Measurements from ENCODE around the gene BAHD1. TPM values are rescaled to one million over a fixed set of nuclear protein-coding genes. Genes with fewer than 3 reads are reported as not detected.
A peak's percentile ranks its signal among the peaks of the same experiment; 100 is the strongest.

The BAHD1 gene
- total RNA-seq, 1 experiment from 2014 or later: 11.4 TPM

DNA sequence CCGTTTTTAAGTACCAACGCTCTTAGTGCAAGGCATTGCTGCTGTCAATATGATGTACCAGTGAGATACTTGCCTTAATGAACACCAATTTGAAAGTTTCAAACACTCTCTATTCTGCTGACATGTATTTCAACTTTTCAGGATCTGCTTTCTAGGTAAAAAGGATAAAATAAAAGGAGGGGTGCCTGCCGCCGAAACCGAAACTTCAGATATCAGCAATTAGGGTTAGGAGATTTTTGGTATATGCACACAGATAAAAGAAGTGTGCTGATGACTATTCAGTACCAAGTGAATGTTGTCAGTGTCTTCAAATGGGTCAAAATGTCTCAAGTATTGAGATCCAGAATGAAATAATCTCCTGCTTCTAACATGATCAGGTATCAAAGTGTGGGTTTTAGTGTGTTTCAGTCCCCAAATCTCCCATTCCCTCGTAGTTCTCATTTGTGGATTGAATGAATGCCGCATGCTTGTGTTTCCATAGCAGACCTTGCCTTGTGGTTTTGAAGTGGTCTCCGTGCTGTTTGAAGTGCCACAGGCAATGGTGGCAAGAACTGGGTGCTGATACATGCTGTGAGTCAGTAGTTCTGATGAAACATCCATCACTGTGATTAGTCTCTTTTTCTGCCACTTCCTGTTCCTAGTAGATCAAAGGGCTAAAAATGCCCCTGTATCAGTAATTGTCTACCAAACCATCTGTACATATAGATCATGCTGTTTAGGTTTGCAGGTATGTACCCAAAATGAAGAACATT, 52.5 kb downstream of the BAHD1 start:
- Histone ChIP-seq H3K27ac (no peak overlapping the region), H3K27me3 (replicated peaks) (peaks cover 4% of the 10 kb centered on the region; the same call in 1 of the 2 replicates)
- DNase-seq (ENCODE audit: low read depth in 1 of 2, low spot score in 2 of 2): no peak

DNA sequence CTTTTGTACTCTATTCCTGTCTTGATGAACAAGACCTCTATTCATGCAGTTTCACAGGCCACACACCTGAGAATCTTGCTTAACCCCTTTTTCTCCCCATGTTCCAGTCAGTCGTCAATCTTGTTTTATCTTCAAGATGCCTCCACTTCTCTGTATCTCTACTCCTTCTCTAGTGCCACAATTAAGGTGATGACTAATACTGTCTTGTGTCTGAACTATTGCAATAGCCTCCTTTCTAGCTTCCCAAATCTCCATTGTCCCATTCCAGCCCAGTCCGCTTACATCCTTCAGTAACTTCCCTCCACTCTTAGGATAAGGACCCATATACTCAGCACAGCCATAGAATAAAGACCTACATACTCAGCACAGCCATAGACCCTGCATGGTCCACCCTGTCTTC, 54.8 kb downstream of the BAHD1 start:
- Histone ChIP-seq H3K4me1 (replicated peaks) (peaks cover 9% of the 10 kb centered on the region), H3K27me3 (replicated peaks) (peaks cover 4% of the 10 kb centered on the region; the same call in 1 of the 2 replicates), H3K36me3 (no peaks in the 10 kb centered on the region), H3K27ac (no peak overlapping the region), H3K9me3 (replicated peaks) (no peaks in the 10 kb centered on the region), H3K4me3 (no peak overlapping the region)
- no peak for DNase-seq (ENCODE audit: low read depth in 1 of 2, low spot score in 2 of 2)

More for the DNA sequence above, 52.5 kb downstream of the BAHD1 start:
- Histone ChIP-seq H3K9me3 (replicated peaks) (no peaks in the 10 kb centered on the region), H3K36me3 (no peaks in the 10 kb centered on the region), H3K4me3 (no peak overlapping the region), H3K4me1 (replicated peaks) (0 out of 2 replicates have a peak, but pooled peaks cover 4% of the 10 kb centered on the region)

DNA sequence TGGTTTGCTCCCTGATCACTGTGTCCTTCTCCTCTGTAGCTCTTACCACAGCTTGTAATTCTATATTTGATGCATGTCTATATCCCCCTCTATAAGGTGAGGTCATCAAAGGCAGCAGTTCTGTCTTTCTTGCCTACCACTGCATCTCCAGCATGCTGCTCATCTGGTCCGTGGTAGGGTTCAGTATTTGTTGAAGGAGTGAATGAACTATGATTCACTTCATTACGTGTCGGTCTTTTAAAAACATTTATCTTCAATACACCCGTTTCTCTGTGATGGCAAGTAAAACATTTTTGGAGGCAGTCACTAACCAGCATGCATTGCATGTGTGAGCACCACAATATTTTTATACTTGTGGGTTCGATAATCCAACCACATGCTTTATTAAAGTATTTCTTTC, 57.7 kb downstream of the BAHD1 start:
- H3K36me3 ChIP-seq: no peaks in the 10 kb centered on the region
- peaks cover 13% of the 10 kb centered on the region for H3K4me1 ChIP-seq (replicated peaks)
- DNase-seq (ENCODE audit: low read depth in 1 of 2, low spot score in 2 of 2): no peak
- H3K27ac ChIP-seq: no peak overlapping the region
- no peaks in the 10 kb centered on the region for H3K9me3 ChIP-seq (replicated peaks)
- no peak overlapping the region for H3K4me3 ChIP-seq
- H3K27me3 ChIP-seq (replicated peaks): peaks cover 4% of the 10 kb centered on the region; the same call in 1 of the 2 replicates

DNA sequence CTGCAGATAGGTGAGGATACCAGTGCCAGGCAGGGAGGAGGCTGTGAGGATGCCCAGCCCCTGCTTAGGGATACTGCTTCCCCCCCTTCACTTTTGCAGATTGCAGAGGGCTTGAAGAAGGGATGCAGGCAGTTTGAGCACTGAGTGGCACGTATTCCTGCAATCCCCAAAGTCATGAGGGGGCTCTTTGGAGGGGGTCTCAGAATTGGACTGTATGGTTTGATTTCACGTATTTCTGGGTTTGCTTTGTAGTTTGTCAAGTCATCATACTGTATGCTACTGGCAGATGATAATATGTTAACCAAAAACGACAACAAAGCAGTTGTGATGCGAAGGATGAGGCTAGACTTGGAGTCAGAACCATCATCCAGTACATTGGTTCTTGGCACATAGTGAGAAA, 58.1 kb downstream of the BAHD1 start:
- no peaks in the 10 kb centered on the region for H3K36me3 ChIP-seq
- peaks cover 4% of the 10 kb centered on the region; the same call in 1 of the 2 replicates for H3K27me3 ChIP-seq (replicated peaks)
- H3K9me3 ChIP-seq (replicated peaks): no peaks in the 10 kb centered on the region
- no peak overlapping the region for H3K4me3 ChIP-seq
- no peak for DNase-seq (ENCODE audit: low read depth in 1 of 2, low spot score in 2 of 2)
- peaks cover 12% of the 10 kb centered on the region for H3K4me1 ChIP-seq (replicated peaks)
- no peak overlapping the region for H3K27ac ChIP-seq

DNA sequence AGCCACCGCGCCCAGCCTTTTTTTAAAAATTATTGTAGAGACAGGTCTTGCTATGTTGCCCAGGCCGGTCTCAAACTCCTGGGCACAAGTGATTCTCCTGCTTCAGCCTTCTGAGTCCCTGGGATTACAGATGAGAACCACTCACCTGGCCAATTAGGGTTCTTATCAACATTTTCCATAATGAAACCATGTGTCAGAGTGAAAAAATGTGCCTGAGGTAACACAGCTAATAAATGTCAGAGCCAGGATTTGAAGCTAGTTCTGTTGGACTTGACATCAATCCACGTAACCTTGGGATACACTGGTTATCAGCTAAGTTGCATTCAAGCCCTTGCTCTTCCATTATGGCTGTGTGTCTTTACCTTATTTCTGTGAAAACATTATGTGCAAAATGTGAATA, 59.2 kb downstream of the BAHD1 start:
- H3K4me3 ChIP-seq: no peak overlapping the region
- 0 out of 2 replicates have a peak, but pooled peaks cover 4% of the 10 kb centered on the region for H3K27me3 ChIP-seq (replicated peaks)
- no peak overlapping the region for H3K27ac ChIP-seq
- peaks cover 12% of the 10 kb centered on the region for H3K4me1 ChIP-seq (replicated peaks)
- H3K36me3 ChIP-seq: no peaks in the 10 kb centered on the region
- no peaks in the 10 kb centered on the region for H3K9me3 ChIP-seq (replicated peaks)
- DNase-seq (ENCODE audit: low read depth in 1 of 2, low spot score in 2 of 2): no peak

DNA sequence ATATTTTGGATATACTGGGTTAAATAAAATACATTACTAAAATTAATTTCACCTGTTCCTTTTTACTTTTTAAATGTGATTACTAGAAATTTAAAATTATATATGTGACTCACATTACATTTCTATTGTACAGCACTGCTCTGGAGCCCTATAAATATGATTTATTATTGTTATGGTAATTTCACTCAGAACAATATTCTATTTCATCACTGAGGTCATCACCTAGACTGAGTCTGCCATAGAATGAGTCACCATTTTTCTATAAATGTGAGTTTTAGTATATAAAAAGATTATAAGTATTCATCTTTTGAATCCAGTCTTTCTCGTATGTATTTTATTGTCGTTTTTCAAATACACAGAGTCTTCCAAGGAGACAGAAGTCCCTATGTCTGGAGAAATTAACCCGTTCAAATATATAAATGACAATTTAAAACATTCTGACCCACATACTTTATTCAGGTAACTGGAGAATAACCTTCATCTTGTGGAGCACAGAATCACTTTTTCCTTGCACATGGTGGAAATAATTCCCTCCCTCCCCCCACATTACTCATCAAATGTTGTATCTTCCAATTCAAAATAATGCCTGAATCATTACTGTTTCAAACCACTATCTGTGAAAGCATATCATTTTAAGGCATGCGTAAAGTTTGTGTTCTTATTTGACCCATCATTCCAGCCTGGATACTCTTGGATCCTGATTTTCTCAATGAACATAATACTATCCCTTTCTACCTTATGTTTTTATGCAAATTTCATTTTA, 60.0 kb downstream of the BAHD1 start:
- DNase-seq (ENCODE audit: low read depth in 1 of 2, low spot score in 2 of 2): no peak
- peaks cover 12% of the 10 kb centered on the region for H3K4me1 ChIP-seq (replicated peaks)
- no peak overlapping the region for H3K4me3 ChIP-seq
- H3K27ac ChIP-seq: no peak overlapping the region
- no peaks in the 10 kb centered on the region for H3K36me3 ChIP-seq
- H3K27me3 ChIP-seq (replicated peaks): 0 out of 2 replicates have a peak, but pooled peaks cover 4% of the 10 kb centered on the region
- no peaks in the 10 kb centered on the region for H3K9me3 ChIP-seq (replicated peaks)

DNA sequence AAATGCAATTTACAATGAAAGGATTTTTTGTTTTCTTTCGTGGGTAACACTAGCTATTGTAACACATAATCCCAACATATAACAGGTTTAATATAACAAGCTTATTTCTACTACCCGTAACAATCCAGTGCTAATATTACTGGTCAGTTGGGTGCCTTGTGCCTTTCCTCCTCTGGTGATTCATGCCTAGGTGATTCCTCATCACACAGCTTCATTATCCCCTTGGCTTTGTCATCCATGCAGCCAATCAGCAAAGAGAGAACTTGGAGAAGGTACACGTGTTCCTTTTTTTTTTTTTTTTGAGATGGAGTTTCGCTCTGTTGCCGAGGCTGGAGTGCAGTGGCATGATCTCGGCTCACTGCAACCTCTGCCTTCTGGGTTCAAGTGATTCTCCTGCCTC, 60.7 kb downstream of the BAHD1 start:
- no peak for DNase-seq (ENCODE audit: low read depth in 1 of 2, low spot score in 2 of 2)
- Histone ChIP-seq H3K36me3 (no peaks in the 10 kb centered on the region), H3K27me3 (replicated peaks) (no peaks in the 10 kb centered on the region), H3K4me3 (no peak overlapping the region), H3K4me1 (replicated peaks) (peaks cover 12% of the 10 kb centered on the region), H3K9me3 (replicated peaks) (no peaks in the 10 kb centered on the region), H3K27ac (no peak overlapping the region)

DNA sequence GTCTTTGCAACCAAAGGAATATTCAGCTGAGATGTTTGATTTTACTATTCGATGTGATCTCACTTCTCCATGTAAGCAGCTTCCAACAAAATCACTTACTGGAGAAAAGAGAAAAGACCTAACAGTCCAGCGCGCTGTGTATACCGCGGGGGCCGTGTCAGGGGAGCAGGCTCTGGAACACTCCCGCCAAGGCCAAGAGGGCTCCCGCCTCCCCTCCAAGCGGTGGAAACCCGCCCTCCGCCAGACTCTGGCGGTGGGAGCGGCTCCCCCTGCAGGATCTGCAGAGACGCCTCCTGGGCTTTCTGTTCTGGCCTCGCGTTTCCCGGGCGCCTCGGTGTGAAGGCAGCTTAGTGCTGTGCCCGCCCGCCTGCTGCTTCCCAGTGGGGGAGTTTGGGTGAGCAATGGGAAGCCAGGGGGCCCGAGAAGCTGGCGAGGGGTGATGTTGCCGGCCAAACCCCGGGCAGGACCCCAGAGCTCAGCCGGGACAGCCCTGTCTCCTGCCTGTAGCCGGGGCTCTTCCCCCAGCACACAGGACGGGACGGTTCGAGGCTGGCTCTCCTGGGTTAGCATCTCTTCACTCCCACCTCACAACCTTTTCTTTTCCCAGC, 66.3 kb downstream of the BAHD1 start:
- Histone ChIP-seq H3K4me1 (replicated peaks) (peaks cover 16% of the 10 kb centered on the region), H3K36me3 (no peaks in the 10 kb centered on the region), H3K9me3 (replicated peaks) (no peaks in the 10 kb centered on the region; the same call in 1 of the 2 replicates), H3K27ac (no peak overlapping the region), H3K27me3 (replicated peaks) (peaks cover 6% of the 10 kb centered on the region; the same call in 1 of the 2 replicates), H3K4me3 (peak overlapping the region; percentile 14)
- peak; percentile 74 to 86 for DNase-seq (ENCODE audit: low read depth in 1 of 2, low spot score in 2 of 2)

DNA sequence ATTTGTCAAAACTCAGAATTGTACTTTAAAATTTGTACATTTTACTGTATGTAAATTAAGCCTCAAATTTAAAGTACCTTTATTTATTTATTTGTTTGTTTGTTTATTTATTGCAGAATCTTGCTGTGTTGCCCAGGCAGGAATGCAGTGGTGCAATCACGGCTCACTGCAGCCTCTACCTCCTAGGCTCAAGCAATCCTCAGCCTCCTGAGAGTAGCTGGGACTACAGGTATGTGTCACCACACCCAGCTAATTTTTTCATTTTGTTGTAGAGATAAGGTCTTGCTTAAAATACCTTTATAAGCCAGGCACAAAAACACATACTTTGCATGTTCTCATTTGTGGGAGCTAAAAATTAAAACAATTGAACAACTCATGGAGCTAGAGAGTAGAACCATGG, 67.5 kb downstream of the BAHD1 start:
- peaks cover 6% of the 10 kb centered on the region; the same call in 1 of the 2 replicates for H3K27me3 ChIP-seq (replicated peaks)
- no peaks in the 10 kb centered on the region for H3K36me3 ChIP-seq
- H3K4me1 ChIP-seq (replicated peaks): peaks cover 16% of the 10 kb centered on the region
- H3K4me3 ChIP-seq: no peak overlapping the region
- H3K9me3 ChIP-seq (replicated peaks): no peaks in the 10 kb centered on the region; the same call in 1 of the 2 replicates
- H3K27ac ChIP-seq: no peak overlapping the region
- DNase-seq (ENCODE audit: low read depth in 1 of 2, low spot score in 2 of 2): no peak

DNA sequence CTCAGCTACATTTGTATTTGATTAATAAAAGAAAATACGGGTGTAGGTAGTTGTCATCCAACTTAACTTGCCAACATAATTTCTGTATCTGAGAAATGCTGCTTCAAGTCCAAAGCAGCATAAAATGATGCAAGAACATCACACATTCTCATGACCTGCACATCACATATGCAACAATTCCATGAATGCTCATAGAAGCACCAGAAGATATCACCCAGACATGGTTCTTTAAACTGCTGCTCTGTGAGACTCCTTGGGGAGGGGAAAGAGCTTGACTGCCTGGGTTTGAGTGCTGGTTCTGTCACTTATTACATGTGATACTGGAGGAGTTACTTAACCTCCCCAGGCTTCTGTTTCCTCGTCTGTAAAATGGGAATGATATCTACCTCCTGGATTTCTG, 69.4 kb downstream of the BAHD1 start:
- Histone ChIP-seq H3K36me3 (no peaks in the 10 kb centered on the region), H3K27me3 (replicated peaks) (peaks cover 6% of the 10 kb centered on the region; the same call in 1 of the 2 replicates), H3K4me1 (replicated peaks) (peaks cover 16% of the 10 kb centered on the region), H3K9me3 (replicated peaks) (no peaks in the 10 kb centered on the region; the same call in 1 of the 2 replicates), H3K4me3 (no peak overlapping the region), H3K27ac (no peak overlapping the region)
- DNase-seq (ENCODE audit: low read depth in 1 of 2, low spot score in 2 of 2): no peak

DNA sequence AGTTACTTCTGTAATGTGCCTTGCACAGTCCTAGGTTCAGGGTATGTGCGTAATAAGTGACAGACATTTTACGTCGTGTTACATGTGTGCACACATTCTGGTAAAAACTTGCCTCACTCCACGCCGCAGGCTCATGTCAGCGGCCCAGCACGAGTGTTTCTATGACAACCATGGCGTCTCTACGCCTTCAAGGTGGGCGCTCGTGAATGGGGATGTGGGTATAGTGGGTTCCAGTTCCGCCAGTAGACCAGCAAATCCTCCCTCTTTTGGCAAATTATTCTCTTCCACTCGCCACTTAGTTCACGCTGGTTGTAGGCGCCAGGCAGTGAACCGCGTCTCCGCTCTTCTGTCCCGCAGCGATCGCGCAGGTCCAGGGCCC, 70.3 kb downstream of the BAHD1 start:
- Histone ChIP-seq H3K9me3 (replicated peaks) (no peaks in the 10 kb centered on the region; the same call in 1 of the 2 replicates), H3K4me3 (peak overlapping the region; percentile 29), H3K27me3 (replicated peaks) (peaks cover 6% of the 10 kb centered on the region; the same call in 1 of the 2 replicates), H3K36me3 (no peaks in the 10 kb centered on the region), H3K27ac (no peak overlapping the region), H3K4me1 (replicated peaks) (peaks cover 16% of the 10 kb centered on the region)
- no peak for DNase-seq (ENCODE audit: low read depth in 1 of 2, low spot score in 2 of 2)

DNA sequence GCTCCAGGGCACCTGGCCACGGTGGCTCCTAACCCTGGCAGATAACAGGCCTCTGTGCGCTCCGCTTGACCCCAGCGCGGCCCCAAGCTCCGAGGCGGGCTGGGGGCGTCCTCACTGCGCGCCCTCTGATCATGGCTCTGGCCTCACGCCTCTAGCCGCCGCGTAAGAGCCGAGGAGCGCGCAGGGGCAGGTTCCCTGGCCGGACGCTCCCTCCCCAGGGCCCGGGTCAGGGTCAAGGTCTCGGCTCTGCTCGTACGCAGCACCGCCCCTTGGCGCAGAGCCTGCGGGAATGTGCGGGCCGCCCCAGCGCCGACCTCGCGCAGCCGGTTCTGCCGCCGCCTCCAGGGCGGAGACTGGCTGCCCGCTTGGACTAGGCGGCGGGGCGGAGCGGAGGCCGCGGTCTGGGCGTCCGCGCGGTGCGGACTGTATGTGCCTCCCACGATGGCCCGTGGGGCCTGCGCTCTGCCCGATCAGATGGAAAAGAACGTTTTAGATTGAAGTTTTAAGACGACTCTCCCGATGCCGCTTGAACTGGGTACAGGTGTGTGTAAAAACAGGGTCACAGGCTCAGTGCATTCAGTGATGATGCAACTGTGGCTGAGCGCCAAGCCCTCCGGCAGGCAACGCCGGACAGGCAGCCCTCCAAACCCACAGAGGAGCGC, 70.8 kb downstream of the BAHD1 start:
- Histone ChIP-seq H3K9me3 (replicated peaks) (no peaks in the 10 kb centered on the region; the same call in 1 of the 2 replicates), H3K4me3 (peak overlapping the region; percentile 29), H3K4me1 (replicated peaks) (peaks cover 16% of the 10 kb centered on the region), H3K27ac (no peak overlapping the region), H3K36me3 (no peaks in the 10 kb centered on the region), H3K27me3 (replicated peaks) (peaks cover 6% of the 10 kb centered on the region; the same call in 1 of the 2 replicates)
- no peak for DNase-seq (ENCODE audit: low read depth in 1 of 2, low spot score in 2 of 2)

DNA sequence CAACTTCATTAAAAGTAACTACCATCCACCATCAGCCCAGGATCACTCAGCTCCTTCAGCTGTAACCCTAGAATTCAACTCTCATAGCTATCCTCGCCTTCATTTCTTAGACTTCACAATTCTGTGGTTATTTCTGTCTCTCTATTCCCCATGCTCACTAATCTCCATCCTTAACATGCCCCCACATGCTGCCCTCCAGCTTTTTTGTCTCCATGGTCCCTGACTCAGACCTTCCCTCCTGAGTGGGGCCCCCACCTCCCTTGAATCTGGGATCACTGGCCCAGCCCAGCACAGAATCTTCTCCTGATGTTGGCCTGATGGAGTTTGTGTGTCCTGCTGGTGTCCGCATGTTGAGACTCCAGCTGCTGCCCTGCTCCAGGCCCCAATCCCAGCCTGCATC, 71.7 kb downstream of the BAHD1 start:
- H3K9me3 ChIP-seq (replicated peaks): no peaks in the 10 kb centered on the region; the same call in 1 of the 2 replicates
- H3K27ac ChIP-seq: no peak overlapping the region
- no peak for DNase-seq (ENCODE audit: low read depth in 1 of 2, low spot score in 2 of 2)
- H3K27me3 ChIP-seq (replicated peaks): peaks cover 6% of the 10 kb centered on the region; the same call in 1 of the 2 replicates
- H3K36me3 ChIP-seq: no peaks in the 10 kb centered on the region
- no peak overlapping the region for H3K4me3 ChIP-seq
- H3K4me1 ChIP-seq (replicated peaks): peaks cover 9% of the 10 kb centered on the region

Data from SJSA1 (cell line).